GM12891 (cell line): ENCODE results near the gene ZC3H11A.

Experiments
- POLR2A ChIP-seq: IDR thresholded peaks from 2 replicates; pipeline ENCODE4 v1.6.1; 2011; ENCODE audit warnings: low read depth, low read length, control low read depth
- POLR2AphosphoS5 ChIP-seq: IDR thresholded peaks from 2 replicates; pipeline ENCODE4 v1.6.1; 2011; ENCODE audit warnings: low read depth, low read length, control low read depth

DNA sequence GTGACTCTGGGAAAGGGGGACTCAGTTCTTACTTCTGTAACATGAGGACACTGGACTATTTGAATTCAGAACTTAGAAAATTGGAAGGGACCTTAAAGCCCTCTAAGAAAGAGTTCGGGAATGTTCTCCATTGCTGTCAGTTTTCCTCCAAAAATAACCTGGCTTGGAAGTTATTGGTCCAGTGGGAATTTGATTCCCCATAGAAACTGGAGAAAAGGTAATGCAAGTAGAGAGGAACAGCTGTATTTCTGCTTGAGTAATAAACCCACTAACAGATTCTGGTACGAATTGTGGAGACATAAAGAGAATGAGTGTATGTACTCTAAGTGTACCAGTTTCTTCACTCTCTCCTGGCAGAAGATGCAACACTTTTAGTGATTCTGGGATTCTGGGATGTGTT, 1.8 kb downstream of the ZC3H11A start:
- TF ChIP-seq POLR2AphosphoS5 (no peak), POLR2A (no peak)
